Gastrocnemius medialis (tissue), 4 donors: Measurements from ENCODE around the gene MAPKAPK5. TPM values are rescaled to one million over a fixed set of nuclear protein-coding genes. Genes with fewer than 3 reads are reported as not detected.
"Not testable (repeated sequence)": the region's sequence is repeated elsewhere in the genome, so short reads cannot be mapped to it uniquely, and the experiment has no call there.

Source experiments
- ATAC-seq, 2 donors: fragments of 150-250 bp; one replicate each; pipeline ENCODE4 v1.9.1; 2016
- DNase-seq, 2 donors: peaks; one replicate each; pipeline ENCODE4 v3.0.0-alpha.2; 2019
- H3K27ac ChIP-seq, 4 donors: fragments of 200-600 bp; sonication (generic); 1 replicate in 1 of 4; 2 replicates in 3 of 4; pipeline ENCODE4 v1.5.1; 2016 to 2018; ENCODE audit warnings: mild to moderate bottlenecking in 2 of 4, moderate library complexity in 1 of 4
- H3K27me3 ChIP-seq, 3 donors: fragments of 200-600 bp; sonication (generic) in 2 of 3; 1 replicate in 1 of 3; 2 replicates in 2 of 3; pipeline versions ENCODE4 v1.5.1 to v1.6.0; 2016 to 2019; ENCODE audit warnings: mild to moderate bottlenecking in 1 of 3, moderate library complexity in 1 of 3
- H3K36me3 ChIP-seq, 2 donors: fragments of 200-600 bp; sonication (generic) in 1 of 2; one replicate each; pipeline ENCODE4 v1.5.1; 2017 to 2018
- H3K4me1 ChIP-seq, 2 donors: fragments of 200-600 bp; sonication (generic) in 1 of 2; one replicate each; pipeline ENCODE4 v1.5.1; 2016 to 2017; ENCODE audit warnings: mild to moderate bottlenecking in 2 of 2
- H3K4me3 ChIP-seq, 4 donors: fragments of 200-600 bp; sonication (generic) in 3 of 4; 1 replicate in 1 of 4; 2 replicates in 3 of 4; pipeline ENCODE4 v1.5.1; 2016 to 2019; ENCODE audit warnings: mild to moderate bottlenecking in 2 of 4
- H3K9me3 ChIP-seq, 3 donors: fragments of 200-600 bp; sonication (generic) in 2 of 3; 1 replicate in 1 of 3; 2 replicates in 2 of 3; pipeline ENCODE4 v1.5.1; 2016 to 2019
- CTCF ChIP-seq, 5 experiments: fragments of 450-650 bp in 3 of 5; fragments of 200-600 bp in 2 of 5; sonication (generic) in 2 of 5; IDR thresholded peaks in 4 of 5; conservative IDR thresholded peaks in 1 of 5; 1 replicate in 4 of 5; 2 replicates in 1 of 5; pipeline ENCODE4 v1.5.1; 2016 to 2019; ENCODE audit warnings: antibody characterized with exemption in 5 of 5, mild to moderate bottlenecking in 3 of 5, moderate library complexity in 3 of 5
- POLR2A ChIP-seq, 2 donors: fragments of 450-650 bp; IDR thresholded peaks; one replicate each; pipeline ENCODE4 v1.6.1; 2017; ENCODE audit warnings: antibody characterized with exemption in 2 of 2, mild to moderate bottlenecking in 2 of 2, moderate library complexity in 2 of 2
- in situ Hi-C, 4 donors: fragments of 200-750 bp; cut with MboI; loops; one replicate each; pipeline versions ENCODE4 v1.15.0 to v1.8.0; 2017; ENCODE audit warnings: low sequenced_read_pairs in 4 of 4
- intact Hi-C: fragments of 100-400 bp; cut with DNase I; formaldehyde crosslinking; loops from one replicate; pipeline ENCODE4 v1.15.1; 2023; ENCODE audit warnings: low total_unique reads
- total RNA-seq, 4 donors: library from RNA; depleted of rRNA; stranded (reverse); fragments of >200 nt; gene quantifications; one replicate each; pipeline versions ENCODE4 v1.1.0 to v1.2.3, GENCODE V29; 2016

The MAPKAPK5 gene
- total RNA-seq, 4 donors from 2014 or later, result 32.3 to 57.8 (median 48.0) TPM

GRCh38 chr12:111825509-111825908 is 16.5 kb upstream of the MAPKAPK5 start:
- H3K27me3 ChIP-seq, result no peaks in the 10 kb centered on the region
- no peaks in the 10 kb centered on the region for H3K9me3 ChIP-seq
- H3K36me3 ChIP-seq, result no peaks in the 10 kb centered on the region
- in situ Hi-C loops (no loop called here), intact Hi-C loops (no loop called here)
- no peak for ATAC-seq
- peak overlapping the region; percentile 3 to 77 (median 62) for H3K27ac ChIP-seq
- DNase-seq, result no peak
- TF ChIP-seq CTCF (IDR thresholded peaks at IDR 0.05 in 4 of 5, conservative IDR thresholded peaks at IDR 0.05 in 1 of 5), result no peak
- TF ChIP-seq POLR2A (IDR thresholded peaks at IDR 0.05), result no peak
- H3K4me1 ChIP-seq, result peaks cover 8 to 13% of the 10 kb centered on the region in 2 donors
- no peak overlapping the region for H3K4me3 ChIP-seq

GRCh38 chr12:111826316-111826715 is 15.7 kb upstream of the MAPKAPK5 start:
- no peaks in the 10 kb centered on the region for H3K27me3 ChIP-seq
- in situ Hi-C loops (no loop called here), intact Hi-C loops (no loop called here)
- H3K9me3 ChIP-seq, result no peaks in the 10 kb centered on the region
- TF ChIP-seq POLR2A (IDR thresholded peaks at IDR 0.05), result no peak
- peak; percentile 99 to 100 for ATAC-seq
- no peak overlapping the region for H3K4me3 ChIP-seq
- H3K27ac ChIP-seq, result peak overlapping the region; percentile 48 to 77 (median 62)
- H3K4me1 ChIP-seq, result peaks cover 8 to 13% of the 10 kb centered on the region in 2 donors
- peak in 1 of 2 donors; percentile 18 for DNase-seq
- H3K36me3 ChIP-seq, result no peaks in the 10 kb centered on the region

GRCh38 chr12:111826992-111827391 is 15.0 kb upstream of the MAPKAPK5 start:
- no peaks in the 10 kb centered on the region for H3K27me3 ChIP-seq
- ATAC-seq (peak in 1 of 2 donors; percentile 54), DNase-seq (no peak)
- H3K9me3 ChIP-seq, result no peaks in the 10 kb centered on the region
- intact Hi-C loops (no loop called here), in situ Hi-C loops (no loop called here)
- H3K27ac ChIP-seq, result peak overlapping the region; percentile 48 to 77 (median 62)
- TF ChIP-seq CTCF (IDR thresholded peaks at IDR 0.05 in 4 of 5, conservative IDR thresholded peaks at IDR 0.05 in 1 of 5) (no peak), POLR2A (IDR thresholded peaks at IDR 0.05) (no peak)
- H3K4me3 ChIP-seq, result no peak overlapping the region
- H3K4me1 ChIP-seq, result peaks cover 8 to 13% of the 10 kb centered on the region in 2 donors
- no peaks in the 10 kb centered on the region for H3K36me3 ChIP-seq

GRCh38 chr12:111827907-111828306 is 14.1 kb upstream of the MAPKAPK5 start:
- TF ChIP-seq CTCF (IDR thresholded peaks at IDR 0.05 in 4 of 5, conservative IDR thresholded peaks at IDR 0.05 in 1 of 5), result no peak
- no peak for TF ChIP-seq POLR2A (IDR thresholded peaks at IDR 0.05)
- Histone ChIP-seq H3K27ac (no peak overlapping the region), H3K36me3 (no peaks in the 10 kb centered on the region), H3K4me3 (no peak overlapping the region), H3K4me1 (peaks cover 8 to 13% of the 10 kb centered on the region in 2 donors), H3K27me3 (no peaks in the 10 kb centered on the region), H3K9me3 (no peaks in the 10 kb centered on the region)
- intact Hi-C loops, result no loop called here
- DNase-seq (no peak), ATAC-seq (no peak)
- in situ Hi-C loops, result no loop called here

GRCh38 chr12:111828338-111828979 is 13.6 kb upstream of the MAPKAPK5 start:
- intact Hi-C loops, result no loop called here
- no peak for ATAC-seq

GRCh38 chr12:111829635-111830034 is 12.4 kb upstream of the MAPKAPK5 start:
- H3K4me3 ChIP-seq, DNase-seq, H3K27ac ChIP-seq, H3K9me3 ChIP-seq, ATAC-seq, intact Hi-C loops, H3K36me3 ChIP-seq, H3K27me3 ChIP-seq, in situ Hi-C loops: not testable (repeated sequence)
- H3K4me1 ChIP-seq, result peaks cover 8 to 13% of the 10 kb centered on the region in 2 donors

More at GRCh38 chr12:111828338-111828979, 13.6 kb upstream of the MAPKAPK5 start:
- in situ Hi-C loops, result no loop called here
- H3K36me3 ChIP-seq, result no peaks in the 10 kb centered on the region
- TF ChIP-seq CTCF (IDR thresholded peaks at IDR 0.05 in 4 of 5, conservative IDR thresholded peaks at IDR 0.05 in 1 of 5) (no peak), POLR2A (IDR thresholded peaks at IDR 0.05) (no peak)
- H3K4me1 ChIP-seq, result peaks cover 8 to 13% of the 10 kb centered on the region in 2 donors
- DNase-seq, result no peak
- no peaks in the 10 kb centered on the region for H3K27me3 ChIP-seq
- H3K27ac ChIP-seq, result no peak overlapping the region
- no peaks in the 10 kb centered on the region for H3K9me3 ChIP-seq
- no peak overlapping the region for H3K4me3 ChIP-seq

GRCh38 chr12:111834740-111835386 is 7.2 kb upstream of the MAPKAPK5 start:
- H3K36me3 ChIP-seq, H3K27ac ChIP-seq, in situ Hi-C loops, intact Hi-C loops, DNase-seq, H3K4me1 ChIP-seq, ATAC-seq, H3K9me3 ChIP-seq, H3K27me3 ChIP-seq: not testable (repeated sequence)
- peak overlapping the region in 1 of 4 donors; percentile 11 for H3K4me3 ChIP-seq
